Esophagus muscularis mucosa (tissue), 4 donors: ENCODE results near the gene SDE2. TPM values are rescaled to one million over a fixed set of nuclear protein-coding genes. Genes with fewer than 3 reads are reported as not detected.

ENCODE experiments used
- DNase-seq: peaks from one replicate; pipeline ENCODE4 v3.0.0-alpha.2; 2017; ENCODE audit errors: extremely low spot score
- H3K27ac ChIP-seq, 4 donors: fragments of 200-600 bp; sonication (generic); replicated peaks in 1 of 4; 1 replicate in 3 of 4; 2 replicates in 1 of 4; pipeline ENCODE4 v1.5.1; 2016 to 2019; ENCODE audit warnings: mild to moderate bottlenecking in 1 of 4
- H3K27me3 ChIP-seq, 4 donors: fragments of 200-600 bp; sonication (generic); one replicate each; pipeline versions ENCODE4 v1.5.1 to v1.6.0; 2016 to 2019
- H3K36me3 ChIP-seq, 4 donors: fragments of 200-600 bp; sonication (generic); one replicate each; pipeline ENCODE4 v1.5.1; 2016 to 2019
- H3K4me1 ChIP-seq, 4 donors: fragments of 200-600 bp; sonication (generic); one replicate each; pipeline ENCODE4 v1.5.1; 2016 to 2019
- H3K4me3 ChIP-seq, 4 donors: fragments of 200-600 bp; sonication (generic); 1 replicate in 2 of 4; 2 replicates in 2 of 4; pipeline ENCODE4 v1.5.1; 2016 to 2019; ENCODE audit warnings: mild to moderate bottlenecking in 4 of 4, moderate library complexity in 1 of 4
- H3K9me3 ChIP-seq, 4 donors: fragments of 200-600 bp; sonication (generic); 1 replicate in 3 of 4; 2 replicates in 1 of 4; pipeline ENCODE4 v1.5.1; 2016 to 2019
- EP300 ChIP-seq: sonication (generic); formaldehyde crosslinking; IDR thresholded peaks from one replicate; pipeline ENCODE4 v1.6.1; 2017; ENCODE audit warnings: antibody characterized with exemption
- POLR2A ChIP-seq: fragments of 450-650 bp; IDR thresholded peaks from one replicate; pipeline ENCODE4 v1.6.1; 2017; ENCODE audit warnings: antibody characterized with exemption, moderate library complexity, mild to moderate bottlenecking, low read depth
- POLR2AphosphoS5 ChIP-seq, 2 donors: sonication (generic); formaldehyde crosslinking; IDR thresholded peaks; one replicate each; pipeline ENCODE4 v1.6.1; 2017; ENCODE audit warnings: antibody characterized with exemption in 2 of 2
- WGBS: methylation state at CpG from one replicate; pipeline ENCODE4 v1.1.5; 2018; 5-methylcytosine and 5-hydroxymethylcytosine counted together
- intact Hi-C: fragments of 100-400 bp; cut with DNase I; formaldehyde crosslinking; loops from one replicate; pipeline ENCODE4 v1.15.1; 2023
- total RNA-seq, 4 donors: library from RNA; depleted of rRNA; stranded (reverse); fragments of >200 nt; gene quantifications; one replicate each; pipeline versions ENCODE4 v1.1.0 to v1.2.1, GENCODE V29; 2016
- TF ChIP-seq, protein P1 (sequence below), 3 experiments: fragments of 200-600 bp in 2 of 3; fragments of 450-650 bp in 1 of 3; sonication (generic) in 2 of 3; IDR thresholded peaks; one replicate each; pipeline ENCODE4 v1.5.1; 2017 to 2019; ENCODE audit warnings: antibody characterized with exemption in 3 of 3, mild to moderate bottlenecking in 2 of 3, moderate library complexity in 1 of 3

SDE2 gene
- total RNA-seq, 4 donors from 2014 or later: 15.0 to 22.5 (median 19.1) TPM

DNA sequence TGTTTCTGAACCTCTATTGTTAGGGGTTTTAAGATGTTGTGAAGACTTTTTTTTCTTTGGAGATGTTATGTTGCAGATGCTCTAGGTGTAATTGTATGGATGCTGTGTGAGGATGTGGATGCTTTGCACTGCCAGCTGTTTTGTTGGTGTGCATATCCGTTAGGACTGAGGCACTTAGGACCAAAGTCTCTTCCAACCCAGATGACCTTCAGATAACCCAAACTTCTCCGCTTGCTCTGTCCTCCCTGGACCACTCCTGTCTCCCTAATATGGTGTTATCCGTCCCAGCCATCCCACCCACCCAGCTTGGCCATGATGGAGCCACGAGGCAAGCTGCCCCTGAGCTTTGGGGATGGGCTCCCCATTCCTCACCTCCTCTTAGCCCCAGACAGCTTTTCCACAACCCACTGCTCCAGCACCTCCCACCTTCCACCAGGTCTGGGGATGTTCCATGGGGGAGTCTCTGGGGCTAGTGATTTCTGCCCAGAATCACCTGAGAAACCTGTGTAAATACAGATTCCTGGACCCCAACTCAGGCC lies 53.0 kb downstream of the SDE2 start:
- H3K4me3 ChIP-seq: no peak overlapping the region
- no peaks in the 10 kb centered on the region for H3K36me3 ChIP-seq
- DNase-seq: no peak
- WGBS: 77% methylated on average over 4 of the region's 4 CpGs
- no peaks in the 10 kb centered on the region for H3K9me3 ChIP-seq
- H3K27ac ChIP-seq: no peak overlapping the region
- no peak for TF ChIP-seq POLR2A
- TF ChIP-seq EP300: no peak
- TF ChIP-seq, protein P1, sequence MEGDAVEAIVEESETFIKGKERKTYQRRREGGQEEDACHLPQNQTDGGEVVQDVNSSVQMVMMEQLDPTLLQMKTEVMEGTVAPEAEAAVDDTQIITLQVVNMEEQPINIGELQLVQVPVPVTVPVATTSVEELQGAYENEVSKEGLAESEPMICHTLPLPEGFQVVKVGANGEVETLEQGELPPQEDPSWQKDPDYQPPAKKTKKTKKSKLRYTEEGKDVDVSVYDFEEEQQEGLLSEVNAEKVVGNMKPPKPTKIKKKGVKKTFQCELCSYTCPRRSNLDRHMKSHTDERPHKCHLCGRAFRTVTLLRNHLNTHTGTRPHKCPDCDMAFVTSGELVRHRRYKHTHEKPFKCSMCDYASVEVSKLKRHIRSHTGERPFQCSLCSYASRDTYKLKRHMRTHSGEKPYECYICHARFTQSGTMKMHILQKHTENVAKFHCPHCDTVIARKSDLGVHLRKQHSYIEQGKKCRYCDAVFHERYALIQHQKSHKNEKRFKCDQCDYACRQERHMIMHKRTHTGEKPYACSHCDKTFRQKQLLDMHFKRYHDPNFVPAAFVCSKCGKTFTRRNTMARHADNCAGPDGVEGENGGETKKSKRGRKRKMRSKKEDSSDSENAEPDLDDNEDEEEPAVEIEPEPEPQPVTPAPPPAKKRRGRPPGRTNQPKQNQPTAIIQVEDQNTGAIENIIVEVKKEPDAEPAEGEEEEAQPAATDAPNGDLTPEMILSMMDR (IDR thresholded peaks at IDR 0.05): no peak
- no peak for TF ChIP-seq POLR2AphosphoS5 (IDR thresholded peaks at IDR 0.05)
- H3K4me1 ChIP-seq: peaks cover 8 to 12% (median 9%) of the 10 kb centered on the region in 4 donors
- intact Hi-C loops: no loop called here
- peaks cover 0 to 18% (median 0%) of the 10 kb centered on the region in 4 donors for H3K27me3 ChIP-seq

DNA sequence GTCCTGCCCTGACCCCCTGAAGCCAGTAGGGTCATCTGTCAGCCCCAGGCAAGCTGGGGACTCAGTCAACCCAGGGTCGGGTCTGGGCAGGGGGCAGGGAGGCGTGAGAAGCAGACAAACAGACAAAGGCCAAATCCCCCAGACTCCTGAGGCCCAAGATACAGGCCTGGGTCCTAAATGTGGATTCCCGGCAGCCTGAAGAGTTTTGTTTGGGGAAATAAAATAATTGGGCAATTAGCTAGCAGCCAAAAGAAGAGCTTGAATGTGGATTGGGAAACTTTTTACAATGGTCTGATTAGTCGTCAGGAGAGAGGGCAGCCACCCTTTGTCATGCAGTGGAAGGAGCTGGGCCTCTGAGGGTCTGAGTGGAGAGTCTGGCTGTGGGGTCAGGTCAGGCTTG lies 53.6 kb downstream of the SDE2 start:
- intact Hi-C loops: no loop called here
- TF ChIP-seq POLR2AphosphoS5 (IDR thresholded peaks at IDR 0.05) (no peak), EP300 (no peak), POLR2A (no peak)
- TF ChIP-seq, protein P1 (IDR thresholded peaks at IDR 0.05): no peak
- no peak overlapping the region for H3K4me3 ChIP-seq
- no peak overlapping the region for H3K27ac ChIP-seq
- peaks cover 0 to 12% (median 0%) of the 10 kb centered on the region in 4 donors for H3K27me3 ChIP-seq
- peaks cover 14 to 18% (median 15%) of the 10 kb centered on the region in 4 donors for H3K4me1 ChIP-seq
- WGBS: 83% methylated on average over 4 of the region's 4 CpGs
- no peaks in the 10 kb centered on the region for H3K36me3 ChIP-seq
- DNase-seq: no peak
- H3K9me3 ChIP-seq: no peaks in the 10 kb centered on the region

- Histone ChIP-seq H3K36me3 (no peaks in the 10 kb centered on the region), H3K4me3 (no peak overlapping the region), H3K27ac (no peak overlapping the region), H3K27me3 (peaks cover 0 to 8% (median 0%) of the 10 kb centered on the region in 4 donors), H3K4me1 (peaks cover 15 to 22% (median 20%) of the 10 kb centered on the region in 4 donors), H3K9me3 (no peaks in the 10 kb centered on the region)
- intact Hi-C loops: no loop called here
- DNase-seq: no peak
- WGBS: 87% methylated on average over 4 of the region's 7 CpGs
- TF ChIP-seq, protein P1 (IDR thresholded peaks at IDR 0.05): no peak
- TF ChIP-seq EP300: no peak
- TF ChIP-seq POLR2AphosphoS5 (IDR thresholded peaks at IDR 0.05): no peak
- TF ChIP-seq POLR2A: no peak
Observed at GRCh38 chr1:225944951-225945350, 54.2 kb downstream of the SDE2 start.

- TF ChIP-seq EP300 (no peak), POLR2A (no peak), POLR2AphosphoS5 (IDR thresholded peaks at IDR 0.05) (no peak)
- TF ChIP-seq, protein P1 (IDR thresholded peaks at IDR 0.05): no peak
- no peak overlapping the region for H3K27ac ChIP-seq
- no CpG with 5 or more reads among the region's 2 CpGs for WGBS
- H3K4me1 ChIP-seq: peaks cover 15 to 26% (median 23%) of the 10 kb centered on the region in 4 donors
- no peak for DNase-seq
- H3K27me3 ChIP-seq: peaks cover 0 to 10% (median 0%) of the 10 kb centered on the region in 4 donors
- H3K36me3 ChIP-seq: no peaks in the 10 kb centered on the region
- H3K9me3 ChIP-seq: no peaks in the 10 kb centered on the region
- intact Hi-C loops: no loop called here
- H3K4me3 ChIP-seq: no peak overlapping the region
Observed at GRCh38 chr1:225944387-225944786, 54.8 kb downstream of the SDE2 start.

- DNase-seq: no peak
- Histone ChIP-seq H3K36me3 (no peaks in the 10 kb centered on the region), H3K27ac (no peak overlapping the region), H3K27me3 (peaks cover 0 to 10% (median 0%) of the 10 kb centered on the region in 4 donors), H3K4me3 (no peak overlapping the region), H3K9me3 (no peaks in the 10 kb centered on the region), H3K4me1 (peaks cover 15 to 30% (median 23%) of the 10 kb centered on the region in 4 donors)
- TF ChIP-seq, protein P1 (IDR thresholded peaks at IDR 0.05): no peak
- no peak for TF ChIP-seq POLR2AphosphoS5 (IDR thresholded peaks at IDR 0.05)
- TF ChIP-seq POLR2A: no peak
- TF ChIP-seq EP300: no peak
- intact Hi-C loops: no loop called here
- 90% methylated on average over 4 of the region's 4 CpGs for WGBS
Observed at GRCh38 chr1:225943582-225943981, 55.6 kb downstream of the SDE2 start.
